Occipital lobe (tissue), 2 donors: ENCODE measurements around the gene GRK1. TPM values are rescaled to one million over a fixed set of nuclear protein-coding genes. Genes with fewer than 3 reads are reported as not detected.

Experiments
- DNase-seq: peaks from one replicate; lab custom pipeline; 2025; lab: John Stamatoyannopoulos, UW
- total RNA-seq: library from RNA; depleted of rRNA; stranded (reverse); fragments of >200 nt; gene quantifications from one replicate; pipeline ENCODE4 v1.2.3, GENCODE V29; 2014

The GRK1 gene
- total RNA-seq, 1 donor from 2014 or later = not detected

DNA sequence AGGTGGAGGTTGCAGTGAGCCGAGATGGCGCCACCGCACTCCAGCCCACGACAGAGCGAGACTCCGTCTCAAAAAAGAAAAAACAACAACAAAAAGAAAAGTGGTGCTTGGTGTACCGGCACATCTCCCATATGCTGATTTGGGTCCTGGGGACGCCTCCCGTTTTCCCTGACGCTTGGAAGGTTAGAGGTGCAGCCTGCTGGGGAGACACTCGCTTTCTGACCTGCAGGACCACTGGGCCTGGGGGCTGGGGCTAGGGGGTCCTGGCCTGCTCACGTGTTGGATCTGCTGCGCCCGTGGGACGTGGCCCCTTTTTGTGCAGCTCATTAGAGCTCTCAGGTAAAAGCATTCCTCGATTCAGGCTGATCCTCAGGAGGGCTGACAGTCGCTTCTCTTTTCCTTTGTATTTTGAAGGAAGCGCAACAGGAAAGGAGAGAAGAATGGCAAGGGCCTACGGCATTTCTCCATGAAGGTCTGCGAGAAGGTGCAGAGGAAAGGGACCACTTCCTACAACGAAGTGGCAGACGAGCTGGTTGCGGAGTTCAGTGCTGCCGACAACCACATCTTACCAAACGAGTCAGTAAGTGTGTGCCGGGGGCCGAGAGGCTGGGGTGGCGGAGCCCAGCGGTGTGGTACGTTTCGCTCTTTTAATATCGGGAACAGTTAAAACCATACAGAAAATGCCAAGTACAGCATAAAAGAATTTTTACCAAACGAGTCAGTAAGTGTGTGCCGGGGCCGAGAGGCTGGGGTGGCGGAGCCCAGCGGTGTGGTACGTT is 34.1 kb upstream of the GRK1 start:
- DNase-seq = no peak

- no peak for DNase-seq
Measured at GRCh38 chr13:113633485-113633873, 33.5 kb upstream of the GRK1 start.

GRCh38 chr13:113634279-113635047 is 32.6 kb upstream of the GRK1 start:
- no peak for DNase-seq

- no peak for DNase-seq
Measured at GRCh38 chr13:113635048-113635420, 32.0 kb upstream of the GRK1 start.

DNA sequence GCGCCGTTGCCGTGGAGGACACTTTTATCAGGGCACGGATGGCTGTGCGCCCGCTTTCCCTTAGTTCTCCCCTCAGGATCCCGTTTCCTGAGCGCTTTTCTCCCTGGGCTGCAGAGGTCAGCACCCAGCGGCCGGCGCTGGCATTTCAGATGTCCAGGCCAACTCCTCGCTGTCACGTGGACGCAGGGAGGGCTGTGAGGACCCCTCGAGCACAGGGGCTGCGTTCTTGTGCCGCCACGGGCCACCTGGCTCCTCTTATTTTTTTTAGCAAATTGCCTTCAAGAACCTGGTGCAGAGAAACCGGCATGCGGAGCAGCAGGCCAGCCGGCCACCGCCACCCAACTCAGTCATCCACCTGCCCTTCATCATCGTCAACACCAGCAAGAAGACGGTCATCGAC is 31.3 kb upstream of the GRK1 start:
- no peak for DNase-seq

DNA sequence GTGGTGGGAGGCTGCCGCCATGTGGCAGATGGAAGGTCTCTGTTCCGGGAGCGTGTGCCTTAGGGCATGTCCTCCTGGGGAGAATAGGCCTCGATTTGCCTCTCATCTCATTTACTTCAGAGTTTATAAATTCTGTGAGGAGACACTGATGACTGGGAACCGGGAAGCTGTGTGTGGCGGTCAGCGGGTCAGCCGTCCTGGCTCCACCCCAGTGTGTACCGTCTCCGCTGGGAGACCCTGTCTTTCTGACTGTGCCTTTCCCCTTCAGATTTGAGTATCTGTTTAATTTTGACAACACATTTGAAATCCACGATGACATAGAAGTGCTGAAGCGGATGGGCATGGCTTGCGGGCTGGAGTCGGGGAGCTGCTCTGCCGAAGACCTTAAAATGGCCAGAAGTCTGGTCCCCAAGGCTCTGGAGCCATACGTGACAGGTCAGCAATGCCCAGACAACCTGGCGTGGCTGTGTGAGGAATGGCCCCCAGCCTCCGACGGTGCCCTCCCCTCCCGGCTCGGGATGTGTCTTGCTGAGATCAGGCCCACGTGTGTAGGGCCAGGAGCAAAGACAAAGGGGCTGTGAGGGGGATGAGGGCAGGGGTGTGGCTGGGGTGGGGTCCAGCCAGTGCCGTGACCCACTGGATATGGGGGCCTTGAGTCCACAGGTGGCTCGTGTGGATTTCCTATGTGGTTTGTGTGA is 30.6 kb upstream of the GRK1 start:
- DNase-seq = no peak

DNA sequence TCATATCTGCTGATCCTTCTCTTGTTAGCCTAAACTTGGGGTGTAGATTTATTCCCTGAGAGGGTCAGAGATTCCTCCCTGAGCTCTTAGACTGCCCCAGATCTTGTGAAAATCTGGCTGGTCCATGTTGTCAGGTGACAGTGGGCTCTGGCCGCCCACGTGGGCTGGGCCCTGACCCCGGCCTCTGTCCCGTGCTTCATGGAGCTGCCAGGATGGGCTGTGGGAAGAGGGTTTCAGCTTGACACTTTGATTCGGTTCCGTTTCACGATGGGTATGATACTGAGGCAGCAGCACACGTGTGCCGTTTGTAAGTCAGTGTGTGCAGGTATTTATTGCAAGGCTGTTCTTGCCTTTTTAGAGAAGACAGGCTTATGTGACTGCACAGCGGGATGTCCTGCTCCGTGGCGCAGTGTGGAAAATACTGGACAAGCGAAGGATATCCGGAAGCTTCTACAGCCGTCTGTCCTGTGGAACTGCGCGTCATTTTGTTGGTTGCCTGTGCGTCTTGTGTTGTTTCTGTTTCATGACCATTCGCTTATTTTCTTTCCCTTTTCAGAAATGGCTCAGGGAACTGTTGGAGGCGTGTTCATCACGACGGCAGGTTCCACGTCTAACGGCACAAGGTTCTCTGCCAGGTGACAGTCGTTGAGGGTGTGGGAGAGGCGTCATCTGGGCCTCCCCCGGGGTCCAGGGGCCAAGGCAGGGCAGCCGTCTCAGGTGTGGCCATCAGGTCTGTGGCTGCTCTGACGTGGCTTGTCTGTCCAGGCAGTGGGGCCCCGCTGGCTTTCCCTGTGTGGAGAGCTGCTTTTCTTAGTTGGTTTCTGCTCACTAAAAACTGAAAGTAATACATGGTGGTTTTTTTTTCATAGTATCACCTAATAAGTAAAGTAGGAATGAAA is 29.5 kb upstream of the GRK1 start:
- no peak for DNase-seq

DNA sequence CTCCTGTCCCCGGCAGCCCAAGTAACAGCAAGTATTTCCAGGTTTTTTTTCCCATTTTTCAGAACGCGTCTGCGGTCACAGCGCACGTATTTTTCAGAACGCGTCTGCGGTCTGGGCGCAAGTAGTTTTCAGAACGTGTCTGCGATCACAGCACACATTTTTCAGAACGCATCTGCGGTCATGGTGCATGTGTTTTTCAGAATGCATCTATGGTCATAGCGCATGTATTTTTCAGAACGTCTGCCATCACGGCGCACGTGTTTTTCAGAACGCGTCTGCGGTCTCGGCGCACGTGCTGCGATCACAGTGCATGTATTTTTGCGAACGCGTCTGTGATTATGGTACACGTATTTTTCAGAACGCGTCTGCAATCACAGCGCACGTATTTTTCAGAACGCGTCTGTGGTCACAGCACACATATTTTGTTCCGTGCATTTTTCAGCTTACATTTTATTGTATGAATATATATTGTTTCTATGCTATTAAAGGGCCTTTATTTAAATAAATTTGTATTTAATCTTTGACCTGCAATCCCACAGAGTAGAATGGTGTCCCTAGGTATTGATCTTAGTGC is 28.8 kb upstream of the GRK1 start:
- no peak for DNase-seq

DNA sequence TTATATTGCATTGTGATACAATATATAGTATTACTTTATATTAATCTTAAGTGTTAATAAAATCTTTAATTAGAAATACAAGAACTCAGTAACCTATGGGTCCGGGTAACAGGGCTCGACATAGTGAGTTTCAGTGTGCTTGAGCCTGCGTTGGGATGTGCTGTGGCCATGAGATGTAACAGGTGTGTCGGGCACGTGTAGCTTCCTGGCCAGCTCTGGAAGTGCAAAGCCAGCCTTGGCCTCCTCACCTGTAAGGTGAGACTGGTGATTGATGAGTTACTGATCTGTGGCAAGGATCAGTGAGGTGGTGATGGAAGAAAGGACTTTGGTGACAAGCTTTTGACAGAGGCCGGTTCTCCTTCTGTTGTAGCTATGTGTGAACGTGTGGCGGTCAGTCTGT is 28.2 kb upstream of the GRK1 start:
- DNase-seq = no peak

DNA sequence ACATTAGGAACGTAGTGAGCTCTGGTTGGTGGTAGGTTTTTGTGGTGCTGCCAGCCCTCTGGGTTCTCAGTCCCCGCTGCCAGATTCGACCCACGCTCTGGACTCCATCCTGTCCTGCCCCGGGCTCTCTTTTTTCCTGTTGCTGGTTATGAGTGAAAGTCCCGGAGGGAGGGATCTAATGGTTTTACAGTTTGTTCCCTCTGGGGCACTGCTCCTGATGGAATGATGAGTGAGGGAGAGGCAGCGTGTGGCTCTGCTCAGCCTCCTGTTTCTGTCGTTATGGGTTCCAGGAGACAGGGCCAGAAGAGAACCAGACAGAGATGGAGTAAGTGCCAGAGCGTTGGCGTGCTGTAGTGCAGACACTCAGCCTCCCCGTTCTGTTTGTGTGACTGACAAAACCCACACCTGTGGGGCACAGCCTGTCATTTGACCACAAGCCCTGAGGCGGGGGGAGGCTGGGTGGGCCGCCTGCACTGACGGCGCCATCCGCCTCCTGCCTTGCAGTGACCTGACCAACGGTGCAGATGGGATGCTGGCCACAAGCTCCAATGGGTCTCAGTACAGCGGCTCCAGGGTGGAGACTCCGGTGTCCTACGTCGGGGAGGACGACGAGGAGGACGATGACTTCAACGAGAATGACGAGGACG is 27.3 kb upstream of the GRK1 start:
- DNase-seq = no peak

GRCh38 chr13:113641426-113641825 is 25.6 kb upstream of the GRK1 start:
- DNase-seq = no peak

GRCh38 chr13:113642563-113642962 is 24.5 kb upstream of the GRK1 start:
- no peak for DNase-seq

GRCh38 chr13:113643593-113643992 is 23.4 kb upstream of the GRK1 start:
- no peak for DNase-seq

- no peak for DNase-seq
Measured at GRCh38 chr13:113644800-113645199, 22.2 kb upstream of the GRK1 start.

DNA sequence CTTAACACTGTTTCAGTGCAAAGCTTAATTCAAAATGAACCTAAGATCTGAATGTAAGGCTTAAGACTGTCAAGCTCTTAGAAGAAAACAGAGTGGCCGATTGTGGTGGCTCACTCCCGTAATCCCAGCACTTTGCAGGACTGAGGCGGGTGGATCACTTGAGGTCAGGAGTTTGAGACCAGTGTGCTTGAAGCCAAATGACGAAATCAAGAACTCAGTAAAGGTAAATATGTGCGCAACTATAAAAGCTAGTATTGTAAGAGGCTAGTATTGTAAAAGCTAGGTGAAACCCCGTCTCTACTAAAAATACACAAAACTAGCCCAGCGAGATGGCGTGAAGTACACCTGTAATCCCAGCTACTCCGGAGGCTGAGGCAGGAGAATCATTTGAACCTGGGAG is 21.7 kb upstream of the GRK1 start:
- DNase-seq = no peak

DNA sequence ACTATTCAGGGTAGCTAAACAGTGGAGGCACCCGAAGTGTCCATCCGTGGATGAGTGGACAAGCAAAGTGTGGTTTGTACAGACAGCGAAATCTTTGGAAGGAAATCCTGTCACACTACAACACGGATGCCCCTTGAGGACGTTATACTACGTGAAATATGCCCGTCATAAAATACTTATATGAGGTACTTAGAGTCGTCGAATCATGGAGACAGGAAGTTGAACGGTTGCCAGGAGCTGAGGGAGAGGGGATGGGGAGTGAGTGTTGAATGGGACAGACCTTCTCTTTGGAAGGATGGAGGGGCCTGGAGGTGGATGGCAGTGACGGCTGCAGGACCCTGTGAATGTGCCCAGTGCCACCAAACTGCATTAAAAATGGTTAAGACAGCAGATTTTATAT is 20.6 kb upstream of the GRK1 start:
- DNase-seq = no peak

DNA sequence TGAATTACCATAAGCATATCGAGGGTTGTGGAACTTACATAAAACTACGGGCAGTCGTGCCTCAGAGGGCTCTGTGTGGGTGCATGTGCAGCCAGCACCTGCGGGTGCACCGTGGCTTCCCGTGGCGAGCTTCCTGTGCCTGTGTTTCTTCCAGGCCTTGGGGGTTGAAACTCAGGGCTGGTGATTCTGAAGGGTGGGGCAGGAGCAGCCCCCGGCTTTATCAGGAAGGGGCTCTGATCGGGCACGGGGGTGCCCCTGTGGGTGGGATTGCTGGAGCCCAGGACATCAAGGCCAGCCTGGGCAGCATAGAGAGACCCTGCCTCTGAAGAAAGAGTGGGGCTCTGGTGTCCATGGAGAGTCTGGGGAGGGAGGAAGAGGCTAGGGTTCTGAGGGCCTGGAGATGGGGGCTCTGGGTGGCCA is 20.1 kb upstream of the GRK1 start:
- no peak for DNase-seq

DNA sequence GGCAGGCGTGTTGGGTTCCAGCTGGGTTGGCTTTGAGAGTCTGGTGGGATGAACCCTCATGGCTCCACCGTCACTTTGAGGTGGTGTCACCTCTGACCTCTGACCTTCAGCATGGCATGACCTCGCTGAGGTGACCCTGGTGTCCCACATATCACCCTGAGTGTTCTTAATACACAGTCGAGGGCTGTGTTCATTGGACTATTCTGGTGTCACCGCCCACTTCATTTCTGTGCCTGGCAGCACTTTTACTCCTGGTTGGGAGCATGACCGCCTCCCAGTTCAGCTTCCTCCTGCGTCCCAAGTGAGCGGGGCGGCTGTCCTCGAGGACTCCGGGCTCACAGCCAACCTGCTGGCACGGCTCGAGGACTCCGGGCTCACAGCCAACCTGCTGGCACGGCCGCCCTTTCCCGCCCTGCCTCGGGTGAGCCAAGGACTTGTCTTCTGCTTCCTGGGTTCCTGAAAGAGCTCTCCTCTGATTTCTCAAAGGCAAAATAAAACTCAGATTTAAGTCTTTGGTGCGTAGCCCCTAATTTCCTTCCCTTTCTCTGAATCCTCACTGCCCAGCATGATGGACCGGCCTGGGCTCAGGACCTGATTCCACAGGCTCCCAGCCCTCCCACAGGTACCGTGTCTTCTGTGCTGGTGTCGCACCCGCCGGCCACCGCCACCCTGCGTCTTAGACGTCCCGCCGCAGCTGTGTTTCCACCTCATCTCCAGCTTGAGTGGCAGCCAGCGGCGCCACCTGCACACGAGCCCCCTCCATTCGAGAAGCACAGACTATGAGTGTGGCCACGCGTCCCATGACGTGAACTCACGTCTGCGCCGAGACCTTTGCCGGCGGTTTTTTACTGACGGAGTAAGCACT is 19.4 kb upstream of the GRK1 start:
- peak; percentile 71 for DNase-seq

- DNase-seq = no peak
Measured at GRCh38 chr13:113648216-113648610, 18.8 kb upstream of the GRK1 start.

DNA sequence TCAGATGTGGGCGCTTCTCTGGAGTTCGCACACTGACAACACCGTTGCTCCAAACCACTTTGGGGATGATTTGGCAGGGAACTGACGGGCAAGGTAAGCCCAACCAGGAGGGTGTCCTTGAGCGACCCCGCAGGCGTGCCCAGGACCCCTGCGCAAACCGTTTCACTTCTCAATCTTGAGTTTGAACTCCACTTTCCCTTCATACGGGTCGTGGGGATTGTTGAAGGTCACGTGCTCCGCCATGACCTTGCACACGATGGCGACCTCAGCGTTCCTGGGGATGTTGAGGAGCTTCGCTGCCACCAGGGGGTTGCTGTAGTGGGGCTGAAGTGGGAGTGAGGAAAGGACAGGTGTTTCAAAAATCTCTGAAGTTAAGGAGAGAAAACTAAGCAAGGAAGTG is 17.8 kb upstream of the GRK1 start:
- no peak for DNase-seq
